Neutrophil (primary cell): ENCODE results near the gene OR9A2.

Source experiments
- H3K27ac ChIP-seq: fragments of 200-600 bp; sonication (generic); 2 replicates; pipeline ENCODE4 v1.5.1; 2016; ENCODE audit warnings: mild to moderate bottlenecking, moderate library complexity
- H3K27me3 ChIP-seq: fragments of 200-600 bp; sonication (generic); 2 replicates; pipeline ENCODE4 v1.6.0; 2016; ENCODE audit warnings: mild to moderate bottlenecking
- H3K36me3 ChIP-seq: fragments of 200-600 bp; sonication (generic); 2 replicates; pipeline ENCODE4 v1.5.1; 2017
- H3K4me1 ChIP-seq, 2 experiments: fragments of 200-600 bp in 1 of 2; sonication (generic) in 1 of 2; 1 replicate in 1 of 2; 2 replicates in 1 of 2; pipeline versions ENCODE4 v1.5.1 to v1.6.1; 2013 to 2016; ENCODE audit warnings: low read depth in 1 of 2, low read length in 1 of 2, mild to moderate bottlenecking in 1 of 2, moderate library complexity in 1 of 2; ENCODE audit not compliant: control insufficient read depth in 1 of 2, insufficient read depth in 1 of 2
- H3K4me3 ChIP-seq, 2 experiments: fragments of 200-600 bp in 1 of 2; sonication (generic) in 1 of 2; 1 replicate in 1 of 2; 2 replicates in 1 of 2; pipeline ENCODE4 v1.5.1; 2013 to 2016; ENCODE audit warnings: low read depth in 1 of 2, low read length in 1 of 2, mild to moderate bottlenecking in 1 of 2, moderate library complexity in 1 of 2
- H3K9me3 ChIP-seq: fragments of 200-600 bp; sonication (generic); 2 replicates; pipeline ENCODE4 v1.5.1; 2016
- CTCF ChIP-seq: fragments of 200-600 bp; sonication (generic); IDR thresholded peaks from 2 replicates; pipeline ENCODE4 v1.5.1; 2016; ENCODE audit warnings: antibody characterized with exemption

OR9A2 gene

GRCh38 chr7:143005632-143006260 is 21.2 kb downstream of the OR9A2 start:
- H3K36me3 ChIP-seq = no peaks in the 10 kb centered on the region
- no peak overlapping the region for H3K27ac ChIP-seq
- peaks cover 4 to 6% of the 10 kb centered on the region in 2 experiments for H3K4me1 ChIP-seq
- TF ChIP-seq CTCF = no peak
- H3K9me3 ChIP-seq = no peaks in the 10 kb centered on the region
- H3K27me3 ChIP-seq = no peaks in the 10 kb centered on the region
- no peak overlapping the region for H3K4me3 ChIP-seq

- Histone ChIP-seq H3K4me3 (peak overlapping the region; percentile 48), H3K9me3 (no peaks in the 10 kb centered on the region), H3K27me3 (no peaks in the 10 kb centered on the region), H3K4me1 (peaks cover 4 to 6% of the 10 kb centered on the region in 2 experiments), H3K27ac (no peak overlapping the region), H3K36me3 (no peaks in the 10 kb centered on the region)
- TF ChIP-seq CTCF = peak; percentile 75
Observed at GRCh38 chr7:143003393-143004051, 23.4 kb downstream of the OR9A2 start.

- Histone ChIP-seq H3K4me1 (peaks cover 4 to 6% of the 10 kb centered on the region in 2 experiments), H3K27me3 (no peaks in the 10 kb centered on the region), H3K4me3 (peak overlapping the region; percentile 48), H3K27ac (no peak overlapping the region), H3K9me3 (no peaks in the 10 kb centered on the region), H3K36me3 (no peaks in the 10 kb centered on the region)
- no peak for TF ChIP-seq CTCF
Observed at GRCh38 chr7:143002898-143003297, 24.0 kb downstream of the OR9A2 start.

- H3K9me3 ChIP-seq = no peaks in the 10 kb centered on the region
- peaks cover 4 to 6% of the 10 kb centered on the region in 2 experiments for H3K4me1 ChIP-seq
- no peak overlapping the region for H3K4me3 ChIP-seq
- no peak for TF ChIP-seq CTCF
- no peaks in the 10 kb centered on the region for H3K27me3 ChIP-seq
- H3K36me3 ChIP-seq = no peaks in the 10 kb centered on the region
- no peak overlapping the region for H3K27ac ChIP-seq
Observed at GRCh38 chr7:143002106-143002505, 24.8 kb downstream of the OR9A2 start.

GRCh38 chr7:143000648-143001047 is 26.3 kb downstream of the OR9A2 start:
- no peak overlapping the region for H3K27ac ChIP-seq
- no peak for TF ChIP-seq CTCF
- no peaks in the 10 kb centered on the region for H3K27me3 ChIP-seq
- peaks cover 4 to 6% of the 10 kb centered on the region in 2 experiments for H3K4me1 ChIP-seq
- H3K9me3 ChIP-seq = no peaks in the 10 kb centered on the region
- no peaks in the 10 kb centered on the region for H3K36me3 ChIP-seq
- H3K4me3 ChIP-seq = no peak overlapping the region
